Caco-2 (cell line): ENCODE results near the gene PMFBP1. TPM values are rescaled to one million over a fixed set of nuclear protein-coding genes. Genes with fewer than 3 reads are reported as not detected.

Experiments used
- BruUV-seq: library from RNA; stranded (reverse); fragments of 400-500 nt; replicated peaks from 2 replicates; lab custom pipeline; 2021; lab: Mats Ljungman, UMichigan
- CTCF ChIA-PET: fragments of 300-600 bp; sonication (Branson Sonifier 250); formaldehyde crosslinking; loops from one replicate; lab custom pipeline; 2022; ENCODE audit warnings: antibody characterized with exemption; lab: Charles Lee
- POLR2A ChIA-PET: fragments of 300-600 bp; sonication (Branson Sonifier 250); formaldehyde crosslinking; loops from one replicate; lab custom pipeline; 2022; ENCODE audit warnings: antibody characterized with exemption; lab: Charles Lee
- DNase-seq, 2 experiments: peaks; one replicate each; pipeline versions ENCODE4 v3.0.0 to v3.0.0-alpha.2; 2020 to 2022
- H3K27me3 ChIP-seq: replicated peaks from 2 replicates; pipeline ENCODE4 v1.6.0; 2011; ENCODE audit warnings: low read length; ENCODE audit not compliant: control insufficient read depth, insufficient read depth
- H3K36me3 ChIP-seq: 2 replicates; pipeline ENCODE4 v1.5.1; 2011; ENCODE audit warnings: low read length; ENCODE audit not compliant: control insufficient read depth, insufficient read depth
- H3K4me1 ChIP-seq: fragments of 250-450 bp; sonication (Bioruptor Pico); 2 replicates; pipeline ENCODE4 v1.5.1; 2020; ENCODE audit warnings: mild to moderate bottlenecking
- H3K4me3 ChIP-seq: 2 replicates; pipeline ENCODE4 v1.5.1; 2011; ENCODE audit warnings: low read depth, mild to moderate bottlenecking, control low read depth, low read length
- H3K9me3 ChIP-seq: fragments of 250-450 bp; sonication (Bioruptor Pico); 2 replicates; pipeline ENCODE4 v1.5.1; 2020; ENCODE audit warnings: mild to moderate bottlenecking, moderate library complexity
- H3K27ac Mint-ChIP-seq: one replicate; pipeline ENCODE4 v1.8.0; 2022; ENCODE audit warnings: mixed read lengths; ENCODE audit not compliant: unreplicated experiment
- H3K27me3 Mint-ChIP-seq: one replicate; pipeline ENCODE4 v1.8.0; 2022; ENCODE audit warnings: mixed read lengths; ENCODE audit not compliant: insufficient read depth, unreplicated experiment
- H3K36me3 Mint-ChIP-seq: one replicate; pipeline ENCODE4 v1.8.0; 2022; ENCODE audit warnings: mild to moderate bottlenecking, mixed read lengths; ENCODE audit not compliant: insufficient read depth, unreplicated experiment
- H3K4me1 Mint-ChIP-seq: one replicate; pipeline ENCODE4 v1.8.0; 2022; ENCODE audit warnings: low read depth, mixed read lengths; ENCODE audit not compliant: unreplicated experiment
- H3K4me3 Mint-ChIP-seq: one replicate; pipeline ENCODE4 v1.8.0; 2022; ENCODE audit warnings: mild to moderate bottlenecking, moderate library complexity, mixed read lengths; ENCODE audit not compliant: unreplicated experiment
- H3K9me3 Mint-ChIP-seq: one replicate; pipeline ENCODE4 v1.8.0; 2022; ENCODE audit warnings: mixed read lengths; ENCODE audit not compliant: unreplicated experiment
- CTCF ChIP-seq, 2 experiments: fragments of 200-600 bp in 1 of 2; IDR thresholded peaks; 1 replicate in 1 of 2; 2 replicates in 1 of 2; pipeline versions ENCODE4 v1.5.1 to v1.8.0; 2011 to 2022; ENCODE audit warnings: antibody characterized with exemption in 1 of 2, control low read depth in 1 of 2, inconsistent platforms in 1 of 2, low read depth in 1 of 2, low read length in 1 of 2, mild to moderate bottlenecking in 1 of 2, moderate library complexity in 1 of 2; ENCODE audit not compliant: insufficient read depth in 1 of 2, severe bottlenecking in 1 of 2, unreplicated experiment in 1 of 2
- intact Hi-C: fragments of 100-400 bp; cut with micrococcal nuclease; formaldehyde crosslinking; loops from one replicate; pipeline ENCODE4 v1.10.0; 2022; ENCODE audit not compliant: unreplicated experiment
- total RNA-seq: library from RNA; stranded (reverse); gene quantifications from 2 replicates; pipeline ENCODE4 v1.2.3, GENCODE V29; 2022

PMFBP1 gene
- total RNA-seq, 1 experiment from 2014 or later, result 5.6 TPM

DNA sequence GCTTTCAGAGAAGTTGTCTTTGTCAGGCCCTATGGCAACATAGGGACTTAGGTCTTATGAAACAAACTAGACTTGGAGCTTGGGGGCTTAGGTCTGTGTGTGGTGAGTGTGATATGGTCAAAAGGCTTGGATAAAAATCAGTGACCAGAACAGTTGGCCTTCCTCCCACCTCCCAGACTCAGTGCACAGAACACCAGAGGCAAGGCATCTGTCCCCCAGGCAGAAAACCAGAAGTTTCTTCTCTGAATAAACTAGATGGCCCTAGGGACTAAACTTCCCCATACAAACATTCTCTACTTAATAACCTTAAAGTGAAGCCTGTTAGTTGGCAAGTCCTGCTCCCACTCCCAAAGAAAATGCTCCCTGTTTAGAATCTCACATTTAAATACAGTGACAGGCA lies 39.2 kb upstream of the PMFBP1 start:
- BruUV-seq, result no TSS peak
- peaks cover 9% of the 10 kb centered on the region for H3K27me3 Mint-ChIP-seq
- ChIA-PET CTCF (no interaction called here), POLR2A (no interaction called here)
- intact Hi-C loops, result no loop called here
- H3K27me3 ChIP-seq, result no peaks in the 10 kb centered on the region
- no peaks in the 10 kb centered on the region for H3K4me1 ChIP-seq
- no peaks in the 10 kb centered on the region for H3K36me3 ChIP-seq
- H3K4me3 Mint-ChIP-seq, result no peak overlapping the region
- no peak overlapping the region for H3K27ac Mint-ChIP-seq
- DNase-seq, result no peak
- no peak for TF ChIP-seq CTCF (IDR thresholded peaks at IDR 0.05; ENCODE audit: insufficient read depth in 1 of 2, low read depth in 1 of 2, low read length in 1 of 2, severe bottlenecking in 1 of 2, unreplicated experiment in 1 of 2)
- H3K9me3 Mint-ChIP-seq, result peaks cover 12% of the 10 kb centered on the region
- H3K4me3 ChIP-seq, result no peak overlapping the region
- no peaks in the 10 kb centered on the region for H3K4me1 Mint-ChIP-seq
- no peaks in the 10 kb centered on the region for H3K36me3 Mint-ChIP-seq
- H3K9me3 ChIP-seq, result no peaks in the 10 kb centered on the region; the same call in 1 of the 2 replicates

DNA sequence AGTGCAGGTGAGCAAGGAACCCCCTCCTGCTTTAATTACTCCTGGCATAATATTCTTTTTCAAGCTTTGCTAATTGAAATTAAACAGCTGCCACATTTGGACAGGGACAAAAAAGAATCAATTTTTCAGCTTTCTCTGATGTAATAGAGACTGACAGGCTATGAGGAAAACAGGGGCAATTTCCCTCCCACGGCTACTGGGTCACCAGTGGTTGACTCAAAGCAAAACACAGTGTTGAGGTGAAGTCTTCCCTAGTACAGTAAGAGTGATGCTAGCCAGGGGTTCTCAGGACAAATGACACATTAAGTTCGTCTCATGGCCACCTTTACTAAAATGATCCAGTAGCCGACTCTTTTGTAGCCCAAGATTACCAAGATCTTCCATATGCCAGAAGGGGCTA lies 38.6 kb upstream of the PMFBP1 start:
- Mint-ChIP-seq H3K4me1 (no peaks in the 10 kb centered on the region), H3K4me3 (no peak overlapping the region), H3K27ac (no peak overlapping the region), H3K27me3 (peaks cover 9% of the 10 kb centered on the region), H3K36me3 (no peaks in the 10 kb centered on the region), H3K9me3 (peaks cover 12% of the 10 kb centered on the region)
- no peak for TF ChIP-seq CTCF (IDR thresholded peaks at IDR 0.05; ENCODE audit: insufficient read depth in 1 of 2, low read depth in 1 of 2, low read length in 1 of 2, severe bottlenecking in 1 of 2, unreplicated experiment in 1 of 2)
- Histone ChIP-seq H3K27me3 (no peaks in the 10 kb centered on the region), H3K36me3 (no peaks in the 10 kb centered on the region), H3K4me1 (no peaks in the 10 kb centered on the region), H3K4me3 (no peak overlapping the region), H3K9me3 (no peaks in the 10 kb centered on the region; the same call in 1 of the 2 replicates)
- no TSS peak for BruUV-seq
- ChIA-PET CTCF (no interaction called here), POLR2A (no interaction called here)
- DNase-seq, result no peak
- intact Hi-C loops, result no loop called here

DNA sequence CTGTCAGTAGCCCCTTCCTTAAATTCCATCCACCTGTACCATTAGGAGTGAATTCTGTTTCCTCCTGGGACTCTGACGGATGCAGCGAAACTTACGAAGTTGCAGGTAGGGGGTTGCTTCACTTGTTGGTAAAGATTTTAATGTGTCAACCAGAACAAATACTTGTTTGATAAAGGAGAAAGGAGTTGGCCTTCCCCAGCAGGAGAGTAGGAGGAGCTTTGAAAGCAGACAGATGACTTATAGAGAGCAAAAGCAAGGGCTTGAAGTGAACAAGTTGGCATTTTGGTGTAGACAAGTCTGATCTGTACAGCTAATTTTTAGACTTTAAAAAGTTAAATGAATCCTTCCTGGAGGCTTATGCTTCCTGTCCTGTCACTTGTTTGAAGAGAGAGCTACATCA lies 38.1 kb upstream of the PMFBP1 start:
- no peaks in the 10 kb centered on the region for H3K36me3 Mint-ChIP-seq
- no TSS peak for BruUV-seq

More for the DNA sequence above, 38.1 kb upstream of the PMFBP1 start:
- intact Hi-C loops, result no loop called here
- H3K4me3 Mint-ChIP-seq, result no peak overlapping the region
- Histone ChIP-seq H3K27me3 (no peaks in the 10 kb centered on the region), H3K9me3 (no peaks in the 10 kb centered on the region), H3K4me3 (no peak overlapping the region), H3K4me1 (no peaks in the 10 kb centered on the region), H3K36me3 (no peaks in the 10 kb centered on the region)
- peaks cover 12% of the 10 kb centered on the region for H3K27me3 Mint-ChIP-seq
- CTCF ChIA-PET, result no interaction called here
- H3K9me3 Mint-ChIP-seq, result peaks cover 7% of the 10 kb centered on the region
- H3K4me1 Mint-ChIP-seq, result no peaks in the 10 kb centered on the region
- TF ChIP-seq CTCF (IDR thresholded peaks at IDR 0.05; ENCODE audit: insufficient read depth in 1 of 2, low read depth in 1 of 2, low read length in 1 of 2, severe bottlenecking in 1 of 2, unreplicated experiment in 1 of 2), result no peak
- POLR2A ChIA-PET, result no interaction called here
- no peak for DNase-seq
- H3K27ac Mint-ChIP-seq, result no peak overlapping the region
